ENCODE results near the gene CCDC92B. TPM values are rescaled to one million over a fixed set of nuclear protein-coding genes. Genes with fewer than 3 reads are reported as not detected.

CCDC92B gene
- not detected in 2 replicates for total RNA-seq (2014; rRNA removed; shearing (Covaris generic))

GRCh38 chr17:2749058-2749783 is at the start of gene CCDC92B:
Gene CCDC92B, minus strand, starts transcription at chr17:2749652. Its CDS starts 14,507 bp downstream, at chr17:2735145.

GRCh38 chr17:2796164-2797125 is 47.0 kb upstream of the CCDC92B start, which contains the start of gene RAP1GAP2:
Gene RAP1GAP2, plus strand, starts transcription at chr17:2796438. Its CDS starts 90 bp downstream, at chr17:2796528.

GRCh38 chr17:2711608-2712299 is 37.7 kb downstream of the CCDC92B start, which contains the start of gene CLUH:
Gene CLUH, minus strand, starts transcription at chr17:2711764. Its CDS starts 103 bp downstream, at chr17:2711661.

Small RNA genes within 50 kb of the gene (small RNA-seq; reads per million reads assigned to genes)
- gene MIR1253 (not detected), gene MIR6776 (not detected), gene RN7SL608P (not detected), gene hsa-mir-1253 (not detected)

Other genes with a start within 250 kb of the CCDC92B start
- 17.3 and 19.5 TPM in 2 replicates for gene METTL16, start 237.8 kb downstream of the CCDC92B start, total RNA-seq (2014; rRNA removed; shearing (Covaris generic))
- 102 and 109 TPM in 2 replicates for gene PAFAH1B1, start 156.0 kb downstream of the CCDC92B start, total RNA-seq (2014; rRNA removed; shearing (Covaris generic))
- 86.2 and 92.2 TPM in 2 replicates for gene CLUH, start 37.9 kb downstream of the CCDC92B start, total RNA-seq (2014; rRNA removed; shearing (Covaris generic))
- gene RAP1GAP2, start 46.8 kb upstream of the CCDC92B start, total RNA-seq (2014; rRNA removed; shearing (Covaris generic)) = 14.2 and 21.9 TPM in 2 replicates